K562 (cell line): ENCODE results near the gene GCH1. TPM values are rescaled to one million over a fixed set of nuclear protein-coding genes. Genes with fewer than 3 reads are reported as not detected.

Source experiments
- ATAC-seq: fragments of 200-7000 bp; cut with Tn5 transposase; 3 replicates; pipeline ENCODE4 v1.9.1; 2020; ENCODE audit warnings: moderate library complexity
- BruUV-seq: library from RNA; stranded (reverse); fragments of 400-500 nt; replicated peaks from 2 replicates; lab custom pipeline; 2021; lab: Mats Ljungman, UMichigan
- CTCF ChIA-PET: fragments of 300-600 bp; formaldehyde crosslinking; extraction: SDS; loops from one replicate; lab custom pipeline; 2021; ENCODE audit warnings: low intra/inter-chr PET ratio; lab: Yijun Ruan, JAX
- POLR2A ChIA-PET: fragments of 300-600, 350-650 bp; sonication (Branson Sonifier 250); formaldehyde crosslinking; extraction: SDS; loops from one replicate; lab custom pipeline; 2021; ENCODE audit warnings: antibody characterized with exemption, inconsistent platforms; lab: Yijun Ruan, JAX
- DNase-seq, 4 experiments: peaks; one replicate each; pipeline versions ENCODE4 v3.0.0 to v3.0.0-alpha.2; 2011 to 2018; ENCODE audit warnings: low spot score in 3 of 4, mixed read lengths in 3 of 4; ENCODE audit errors: extremely low read depth in 1 of 4
- FAIRE-seq: peaks from 2 replicates; lab custom pipeline; 2011; peaks lifted over from hg19 to GRCh38; lab: Jason Lieb, UNC
- H2AFZ ChIP-seq: 2 replicates; pipeline ENCODE4 v1.6.0; 2011; ENCODE audit warnings: low read depth, low read length, control low read depth, inconsistent platforms
- H3K27ac ChIP-seq: fragments of 200-600 bp; 3 replicates; pipeline ENCODE4 v1.8.0; 2011; ENCODE audit warnings: low read depth, mild to moderate bottlenecking, control low read depth, inconsistent platforms, low read length, moderate library complexity, mixed read lengths; ENCODE audit errors: extremely low read depth
- H3K27me3 ChIP-seq, 2 experiments: fragments of 300-600 bp in 1 of 2; 2 replicates in 1 of 2; 3 replicates in 1 of 2; pipeline versions ENCODE4 v1.6.0 to v1.8.0; 2011; ENCODE audit warnings: inconsistent platforms in 2 of 2, low read length in 2 of 2, mild to moderate bottlenecking in 1 of 2, mixed read lengths in 1 of 2, moderate library complexity in 1 of 2; ENCODE audit not compliant: control insufficient read depth in 2 of 2, insufficient read depth in 2 of 2
- H3K36me3 ChIP-seq: fragments of 300-600 bp; 3 replicates; pipeline ENCODE4 v1.8.0; 2011; ENCODE audit warnings: mild to moderate bottlenecking, low read length, inconsistent platforms; ENCODE audit not compliant: control insufficient read depth, insufficient read depth
- H3K4me1 ChIP-seq, 2 experiments: fragments of 200-600 bp in 1 of 2; replicated peaks in 1 of 2; 2 replicates in 1 of 2; 3 replicates in 1 of 2; pipeline versions ENCODE4 v1.5.1 to v1.8.0; 2011; ENCODE audit warnings: inconsistent platforms in 2 of 2, low read length in 2 of 2, mild to moderate bottlenecking in 1 of 2, mixed read lengths in 1 of 2, moderate library complexity in 1 of 2; ENCODE audit not compliant: control insufficient read depth in 2 of 2, insufficient read depth in 2 of 2
- H3K4me2 ChIP-seq: 2 replicates; pipeline ENCODE4 v1.6.1; 2011; ENCODE audit warnings: low read length, control low read depth, inconsistent platforms, mixed read lengths; ENCODE audit not compliant: insufficient read depth
- H3K4me3 ChIP-seq: fragments of 200-600 bp; sonication (generic), shearing (Covaris generic); 2 replicates; pipeline ENCODE4 v1.5.1; 2016; ENCODE audit warnings: control low read depth, inconsistent platforms
- H3K79me2 ChIP-seq: fragments of 200-600 bp; 3 replicates; pipeline ENCODE4 v1.8.0; 2011; ENCODE audit warnings: low read length, inconsistent platforms; ENCODE audit not compliant: control insufficient read depth, insufficient read depth
- H3K9ac ChIP-seq, 2 experiments: 2 replicates each; pipeline versions ENCODE4 v1.6.0 to v1.6.1; 2011; ENCODE audit warnings: low read depth in 2 of 2, low read length in 2 of 2, control low read depth in 1 of 2, inconsistent platforms in 1 of 2, mild to moderate bottlenecking in 1 of 2, mixed read lengths in 1 of 2; ENCODE audit not compliant: insufficient read depth in 1 of 2
- H3K9me1 ChIP-seq: one replicate; pipeline ENCODE4 v1.6.0; 2011; ENCODE audit warnings: inconsistent platforms, mild to moderate bottlenecking, low read length, moderate library complexity; ENCODE audit not compliant: control insufficient read depth, insufficient read depth
- H3K9me3 ChIP-seq: replicated peaks from 2 replicates; pipeline ENCODE4 v1.5.1; 2011; ENCODE audit warnings: low read depth, low read length, inconsistent platforms; ENCODE audit not compliant: control insufficient read depth, insufficient read depth
- H4K20me1 ChIP-seq: replicated peaks from 2 replicates; pipeline ENCODE4 v1.6.1; 2011; ENCODE audit warnings: low read length, inconsistent platforms, mixed read lengths; ENCODE audit not compliant: control insufficient read depth, insufficient read depth
- BRCA1 ChIP-seq, 2 experiments: fragments of 450-650 bp in 1 of 2; sonication (generic) in 1 of 2; formaldehyde crosslinking in 1 of 2; IDR thresholded peaks; 2 replicates each; pipeline versions ENCODE4 v1.5.0 to v1.6.1; 2017 to 2020; ENCODE audit warnings: mild to moderate bottlenecking in 1 of 2, missing genetic modification reagents in 1 of 2
- C11orf30 ChIP-seq: fragments of 450-650 bp; IDR thresholded peaks from 2 replicates; pipeline ENCODE4 v1.6.1; 2016; ENCODE audit warnings: low read depth, mild to moderate bottlenecking
- CEBPB ChIP-seq: fragments of 450-650 bp; IDR thresholded peaks from 2 replicates; pipeline ENCODE4 v1.6.1; 2016; ENCODE audit warnings: missing genetic modification characterization, missing compliant biosample characterization
- SMARCA5 ChIP-seq: fragments of 450-650 bp; IDR thresholded peaks from 2 replicates; pipeline ENCODE4 v1.6.1; 2016
- USF1 ChIP-seq: sonication (generic); formaldehyde crosslinking; IDR thresholded peaks from 2 replicates; pipeline ENCODE4 v1.9.0; 2022; ENCODE audit warnings: mild to moderate bottlenecking, missing genetic modification reagents
- ZBTB12 ChIP-seq: fragments of 250-450 bp; sonication (Bioruptor Pico); IDR thresholded peaks from 2 replicates; pipeline ENCODE4 v1.4.0; 2020
- ZFP36 ChIP-seq: fragments of 150-350 bp; IDR thresholded peaks from 2 replicates; pipeline ENCODE4 v1.6.1; 2018; ENCODE audit warnings: low read length, low read depth; ENCODE audit not compliant: partially characterized antibody
- ZNF316 ChIP-seq: fragments of 450-650 bp; IDR thresholded peaks from 2 replicates; pipeline ENCODE4 v1.6.1; 2016
- WGBS: fragments of 100-300 bp; shearing (Covaris generic); methylation state at CpG from one replicate; pipeline ENCODE4 v1.1.6; 2016; ENCODE audit warnings: low coverage, mixed read lengths; ENCODE audit not compliant: insufficient coverage; ENCODE audit errors: missing lambda C conversion rate; 5-methylcytosine and 5-hydroxymethylcytosine counted together
- in situ Hi-C: fragments of 300-500 bp; cut with MboI; formaldehyde crosslinking; loops from 4 replicates; pipeline ENCODE4 v1.15.0; 2018; ENCODE audit warnings: inconsistent platforms, mixed read lengths
- intact Hi-C: fragments of 100-400 bp; cut with micrococcal nuclease; formaldehyde crosslinking; loops from 2 replicates; pipeline ENCODE4 v1.14.2; 2022
- polyA plus RNA-seq, 8 experiments: library from polyadenylated mRNA; depleted of rRNA in 4 of 8; stranded (reverse) in 5 of 8; unstranded in 3 of 8; fragments of >200 nt; fragmentation: Nextera tagmentation in 2 of 8; fragmentation: Illumina TruSeq in 1 of 8; extraction: Ambion mirVana in 2 of 8; extraction: Trizol in 1 of 8; gene quantifications; 2 replicates each; pipeline versions ENCODE4 v1.2.1 to v1.2.3, GENCODE V29; 2011 to 2014; ENCODE audit warnings: inconsistent platforms in 1 of 8, missing spikeins in 1 of 8
- total RNA-seq, 7 experiments: library from RNA; depleted of rRNA in 6 of 7; stranded (reverse); fragments of >200 nt in 6 of 7; fragmentation: Illumina TruSeq in 2 of 7; extraction: Trizol in 2 of 7; gene quantifications; 2 replicates each; pipeline versions ENCODE4 v1.2.1 to v1.2.3, GENCODE V29; 2011 to 2021; ENCODE audit warnings: low replicate concordance in 1 of 7

GCH1 gene
- total and polyA plus RNA-seq, 9 of the 15 experiments (the other 6 are each of a cell fraction or from before 2014, with no cell fraction given), result 3.9 to 13.1 (median 6.5) TPM

GRCh38 chr14:54891471-54892245 lies 11.0 kb downstream of the GCH1 start:
- BruUV-seq, result no TSS peak

More at GRCh38 chr14:54891471-54892245, 11.0 kb downstream of the GCH1 start:
- Histone ChIP-seq H3K27ac (no peak overlapping the region), H3K4me3 (no peak overlapping the region), H3K79me2 (no peaks in the 10 kb centered on the region), H3K4me2 (no peak overlapping the region), H3K9me3 (no peaks in the 10 kb centered on the region; the same call in 1 of the 2 replicates), H3K36me3 (no peaks in the 10 kb centered on the region), H4K20me1 (no peaks in the 10 kb centered on the region), H3K9ac (no peak overlapping the region), H3K9me1 (no peaks in the 10 kb centered on the region), H3K27me3 (no peaks in the 10 kb centered on the region), H2AFZ (no peak overlapping the region), H3K4me1 (peaks cover 0 to 6% of the 10 kb centered on the region in 2 experiments; a peak in 2 of 5 replicates)
- POLR2A ChIA-PET, result no interaction called here
- ATAC-seq (no peak), FAIRE-seq (no peak), DNase-seq (no peak)
- in situ Hi-C loops (no loop called here), intact Hi-C loops (no loop called here)
- no peak for TF ChIP-seq BRCA1 (IDR thresholded peaks at IDR 0.05)
- no peak for TF ChIP-seq BRCA1 (CRISPR knock-in tag; IDR thresholded peaks at IDR 0.05)
- TF ChIP-seq ZFP36, result no peak
- TF ChIP-seq ZNF316, result peak; percentile 48; the same call in 1 of the 2 replicates
- no peak for TF ChIP-seq ZBTB12 (CRISPR knock-in tag)
- no peak for TF ChIP-seq USF1 (CRISPR knock-in tag)
- no peak for TF ChIP-seq CEBPB (tag)
- TF ChIP-seq SMARCA5, result no peak
- 0 out of 2 replicates have a peak, but pooled peaks have one; percentile 12 for TF ChIP-seq C11orf30
- CTCF ChIA-PET, result no interaction called here
- 82% methylated on average over 10 of the region's 10 CpGs for WGBS
